ENCODE measurements around the gene KDM1B.
"Not testable (repeated sequence)": the region's sequence is repeated elsewhere in the genome, so short reads cannot be mapped to it uniquely, and the experiment has no call there.

Gene KDM1B

DNA sequence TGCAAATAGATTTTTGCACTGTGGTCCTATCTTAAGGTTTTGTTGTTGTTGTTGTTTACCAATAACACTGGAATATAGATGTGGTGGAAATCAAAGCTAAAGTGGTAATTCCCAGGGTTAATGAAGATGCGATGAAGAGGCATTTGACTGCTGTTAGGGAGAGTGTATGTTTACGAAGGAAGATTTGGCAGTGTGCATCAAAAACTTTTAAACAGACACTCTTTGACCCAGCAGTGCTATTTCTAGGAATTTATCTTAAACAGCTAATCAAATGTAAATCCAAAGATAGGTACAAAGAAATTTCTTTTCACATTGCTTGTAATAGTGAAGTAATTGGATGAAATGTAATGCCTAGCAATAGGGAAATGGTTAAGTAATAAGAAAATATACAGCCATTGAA lies 34.0 kb downstream of the KDM1B start:
- DNase-seq (ENCODE audit: low spot score): no peak

DNA sequence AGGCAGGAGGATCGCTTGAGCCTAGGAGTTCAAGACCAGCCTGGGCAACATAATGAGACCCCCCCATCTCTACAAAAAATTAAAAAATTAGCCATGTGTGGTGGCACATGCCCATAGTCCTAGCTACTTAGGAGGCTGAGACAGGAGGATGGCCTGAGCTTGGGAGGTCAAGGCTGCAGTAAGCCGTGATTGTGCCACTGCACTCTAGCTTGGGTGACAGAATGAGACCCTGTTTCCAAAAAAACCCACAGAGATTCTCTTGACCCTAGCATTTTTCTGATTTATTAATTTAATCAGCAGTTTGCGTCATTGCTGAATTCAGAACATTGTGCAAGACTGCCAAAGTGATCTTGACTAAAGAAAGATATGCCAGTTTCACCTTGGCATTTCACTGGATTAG lies 36.8 kb downstream of the KDM1B start:
- DNase-seq (ENCODE audit: low spot score): no peak

DNA sequence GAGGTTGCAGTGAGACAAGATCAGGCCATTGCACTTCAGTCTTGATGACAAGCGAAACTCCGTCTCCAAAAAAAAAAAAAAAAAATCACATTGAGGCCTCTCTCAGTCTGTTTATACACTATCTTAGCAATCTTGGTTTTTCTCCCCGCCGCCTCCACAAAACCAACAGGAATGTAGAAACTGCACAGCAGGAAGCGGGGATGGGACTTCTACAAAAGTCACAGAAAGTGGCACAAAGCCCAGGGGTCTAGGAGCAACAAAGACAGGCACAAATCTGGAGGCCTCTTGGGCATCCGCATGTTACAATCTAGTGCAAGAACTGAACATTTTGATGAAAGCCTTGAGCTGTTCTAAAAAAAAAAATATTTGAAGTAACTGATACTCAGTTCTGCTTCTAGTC lies 48.6 kb downstream of the KDM1B start:
- no peak for DNase-seq (ENCODE audit: low spot score)

DNA sequence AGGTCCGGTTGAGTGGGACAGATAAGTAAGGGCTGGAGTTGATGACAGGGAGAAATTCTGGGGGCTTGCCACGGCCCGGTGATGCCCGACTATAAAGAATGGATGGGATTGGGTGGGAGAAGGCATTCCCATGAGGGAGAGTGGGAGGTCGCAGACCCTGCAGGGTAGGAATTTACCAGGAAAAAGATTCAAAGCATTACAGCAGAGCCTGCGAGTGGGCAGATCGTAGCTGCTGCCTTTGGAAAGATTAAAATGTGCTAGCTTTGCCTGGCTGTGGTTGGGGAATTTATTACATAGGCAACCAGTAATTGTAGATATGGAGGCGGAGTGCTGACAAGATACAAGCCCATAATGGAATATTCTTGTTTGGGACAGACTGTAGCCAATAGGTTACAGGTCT lies 49.5 kb downstream of the KDM1B start:
- no peak for DNase-seq (ENCODE audit: low spot score)

DNA sequence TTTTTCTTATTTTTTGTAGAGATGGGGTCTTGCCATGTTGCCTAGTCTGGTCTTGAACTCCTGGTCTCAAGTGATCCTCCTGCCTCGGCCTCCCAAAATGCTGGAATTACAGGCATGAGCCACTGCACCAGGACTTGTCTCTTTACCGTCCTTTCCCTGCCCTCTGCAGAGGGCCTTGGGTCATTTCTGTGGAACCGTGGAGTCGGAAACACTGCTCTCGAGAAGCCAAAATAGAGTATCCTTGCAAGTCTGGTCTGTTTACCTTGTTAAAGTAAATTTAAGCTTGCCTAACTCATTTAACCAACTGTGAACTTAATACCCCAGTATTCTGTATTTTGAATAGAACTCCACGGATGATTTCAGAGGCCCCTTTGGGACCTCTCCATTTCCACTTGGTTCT lies 51.4 kb downstream of the KDM1B start:
- no peak for DNase-seq (ENCODE audit: low spot score)

DNA sequence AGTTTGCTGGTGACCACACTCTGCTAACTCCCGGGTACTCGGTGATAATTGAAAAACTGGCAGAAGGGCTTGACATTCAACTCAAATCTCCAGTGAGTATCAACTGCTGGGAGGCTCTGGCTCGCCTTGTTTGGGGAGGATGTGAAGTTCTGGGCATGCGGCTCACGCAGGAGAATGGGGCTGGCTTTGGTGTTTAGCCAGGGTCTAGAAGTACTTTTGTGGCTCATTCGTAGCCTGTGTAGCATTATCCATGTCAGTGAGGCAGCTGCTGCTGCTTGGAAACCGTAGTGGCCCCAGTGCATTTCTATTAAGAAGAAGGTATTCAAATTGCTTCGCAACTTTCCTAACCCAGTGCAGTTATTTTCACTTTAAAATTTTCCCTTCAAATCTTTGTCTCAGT lies 52.2 kb downstream of the KDM1B start:
- peak; percentile 50 for DNase-seq (ENCODE audit: low spot score)

DNA sequence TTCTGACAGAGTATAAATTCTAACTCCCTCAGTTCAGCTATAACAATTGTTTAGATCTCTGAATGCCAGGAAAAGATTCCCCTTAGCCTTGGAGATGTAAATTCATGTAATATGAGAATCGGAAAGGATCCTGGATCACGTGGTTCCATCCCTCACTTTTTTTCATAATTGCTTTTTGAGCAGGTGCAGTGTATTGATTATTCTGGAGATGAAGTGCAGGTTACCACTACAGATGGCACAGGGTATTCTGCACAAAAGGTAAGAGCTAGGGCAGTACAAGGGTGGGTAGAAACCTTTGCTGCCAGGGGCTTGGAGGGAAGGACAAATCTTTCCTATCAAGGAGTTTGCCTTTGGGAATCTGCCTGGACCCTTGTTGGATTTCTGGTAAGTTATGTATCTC lies 52.7 kb downstream of the KDM1B start:
- no peak for DNase-seq (ENCODE audit: low spot score)

DNA sequence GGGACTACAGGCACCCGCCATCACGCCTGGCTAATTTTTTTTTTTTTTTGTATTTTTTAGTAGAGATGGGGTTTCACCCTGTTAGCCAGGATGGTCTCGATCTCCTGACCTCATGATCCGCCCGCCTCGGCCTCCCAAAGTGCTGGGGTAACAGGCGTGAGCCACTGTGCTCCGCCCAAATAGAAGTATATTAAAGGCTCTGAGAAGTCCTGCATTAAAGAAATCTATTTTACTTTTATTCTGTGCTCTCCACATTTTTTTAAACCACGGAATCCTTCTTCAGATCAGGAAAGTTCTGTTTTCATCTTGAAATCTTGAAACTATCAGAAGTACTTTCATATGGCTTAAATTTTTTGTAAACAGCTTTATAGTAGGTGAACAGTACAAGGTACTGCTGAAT lies 53.6 kb downstream of the KDM1B start:
- not testable (repeated sequence) for DNase-seq (ENCODE audit: low spot score)

DNA sequence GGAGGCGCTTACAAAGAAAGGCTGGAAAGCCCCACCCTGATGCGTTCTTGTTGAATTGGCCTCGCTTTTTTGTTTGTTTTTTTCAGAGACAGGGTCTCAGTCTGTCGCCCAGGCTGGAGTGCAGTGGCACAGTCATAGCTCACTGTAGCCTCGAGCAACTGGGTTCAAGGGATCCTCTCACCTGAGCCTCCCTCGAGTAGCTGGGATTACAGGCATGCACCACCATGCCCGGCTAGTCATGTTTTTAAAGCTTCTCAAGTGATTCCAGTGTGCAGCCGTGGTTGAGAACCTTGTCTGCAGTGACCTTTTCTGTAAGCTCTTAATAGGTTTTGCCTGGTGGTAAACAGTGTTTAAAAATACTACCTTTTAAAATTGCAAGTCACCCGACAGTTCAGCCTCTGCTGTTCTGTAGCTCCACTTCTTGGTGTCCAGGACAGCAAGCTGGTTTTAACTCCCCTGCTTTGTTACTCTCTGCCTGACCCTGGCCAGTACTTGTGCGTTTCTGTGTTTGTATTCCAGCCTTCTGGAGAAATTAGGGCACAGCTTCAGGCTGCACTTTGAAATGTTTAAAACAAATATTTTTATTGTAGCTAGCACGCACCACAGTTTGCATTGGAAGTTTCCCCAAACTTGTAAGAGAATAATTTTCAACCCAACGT lies 54.4 kb downstream of the KDM1B start:
- DNase-seq (ENCODE audit: low spot score): peak; percentile 13

DNA sequence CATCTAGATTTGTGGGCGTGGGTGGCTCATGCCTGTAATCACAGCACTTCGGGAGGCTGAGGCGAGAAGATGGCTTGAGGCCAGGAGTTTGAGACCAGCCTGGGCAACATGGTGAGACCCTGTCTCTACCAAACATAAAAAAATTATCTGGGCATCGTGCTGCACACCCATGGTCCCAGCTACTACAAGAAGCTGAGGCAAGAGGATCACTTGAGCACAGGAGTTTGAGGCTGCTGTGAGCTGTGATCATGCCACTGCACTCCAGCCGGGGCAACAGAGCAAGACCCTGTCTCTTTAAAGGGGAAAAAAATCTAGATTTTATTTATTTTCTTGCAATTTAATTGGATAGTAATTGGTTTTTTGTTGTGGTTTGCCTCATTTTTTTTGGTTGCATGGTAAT lies 55.5 kb downstream of the KDM1B start:
- DNase-seq (ENCODE audit: low spot score): no peak

DNA sequence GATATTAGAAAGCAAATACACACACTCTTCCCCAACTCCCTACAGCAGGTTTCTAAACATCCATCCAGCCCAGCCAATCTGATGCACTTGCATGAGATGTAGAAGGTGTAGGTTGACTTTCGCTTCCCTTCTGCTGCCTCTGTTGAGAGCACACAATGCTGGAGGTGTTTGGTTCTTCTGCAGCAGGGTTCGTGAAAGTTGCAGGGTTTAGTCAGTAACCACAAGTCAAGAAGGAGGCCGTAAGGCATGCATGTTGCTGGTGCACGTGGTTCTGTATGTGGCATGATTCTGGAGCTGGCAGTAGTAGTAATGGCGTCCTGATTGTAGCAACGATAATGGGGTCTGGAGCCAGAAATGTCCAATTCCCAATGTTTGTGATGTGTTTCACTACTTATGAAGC lies 56.1 kb downstream of the KDM1B start:
- DNase-seq (ENCODE audit: low spot score): no peak

DNA sequence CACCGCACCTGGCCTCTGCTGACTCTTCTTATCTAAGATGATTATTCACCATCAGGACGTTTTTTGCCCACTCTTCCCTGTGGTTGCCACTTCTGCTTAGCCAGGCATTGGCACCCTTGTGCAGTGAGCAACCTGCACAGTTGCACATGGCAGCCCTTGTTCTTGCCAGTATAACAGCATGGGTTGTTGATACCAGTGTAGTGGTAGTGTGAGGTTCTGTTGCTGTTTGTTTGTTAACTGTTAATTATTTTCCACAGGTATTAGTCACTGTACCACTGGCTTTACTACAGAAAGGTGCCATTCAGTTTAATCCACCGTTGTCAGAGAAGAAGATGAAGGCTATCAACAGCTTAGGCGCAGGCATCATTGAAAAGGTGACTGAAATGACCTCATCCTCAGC lies 57.0 kb downstream of the KDM1B start:
- no peak for DNase-seq (ENCODE audit: low spot score)

DNA sequence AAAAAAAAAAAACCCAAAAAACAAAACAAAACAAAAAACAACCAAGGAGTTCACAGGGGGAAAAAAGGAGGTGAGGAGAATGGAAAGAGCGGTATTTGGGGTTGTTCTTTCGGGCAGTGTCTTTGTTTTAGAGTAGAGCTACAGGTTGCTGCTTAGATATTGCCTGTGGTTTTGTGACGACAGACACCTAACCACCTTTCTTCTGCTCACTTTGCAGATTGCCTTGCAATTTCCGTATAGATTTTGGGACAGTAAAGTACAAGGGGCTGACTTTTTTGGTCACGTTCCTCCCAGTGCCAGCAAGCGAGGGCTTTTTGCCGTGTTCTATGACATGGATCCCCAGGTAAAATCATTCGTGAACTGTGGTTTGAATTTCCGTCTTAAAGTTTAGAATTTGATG lies 58.2 kb downstream of the KDM1B start:
- no peak for DNase-seq (ENCODE audit: low spot score)

DNA sequence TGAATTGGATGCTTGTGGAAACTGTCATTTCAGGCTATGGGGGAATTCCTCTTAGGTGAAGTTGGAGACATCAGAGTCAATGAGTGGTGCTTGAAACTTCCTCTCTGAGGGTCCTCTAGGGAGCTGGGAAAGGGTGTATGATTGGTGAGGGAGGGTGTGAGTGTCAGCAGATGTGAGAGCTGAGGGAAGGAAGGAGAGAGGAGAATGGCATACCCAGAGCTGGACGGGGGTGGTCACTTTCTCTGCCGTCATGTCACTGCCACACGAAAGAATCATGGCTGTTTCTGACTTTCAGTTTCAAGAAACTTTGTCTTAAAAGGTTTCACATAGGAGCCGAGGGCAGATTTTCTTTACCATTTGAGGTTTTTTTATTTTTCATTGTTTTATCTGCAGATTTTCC lies 58.8 kb downstream of the KDM1B start:
- no peak for DNase-seq (ENCODE audit: low spot score)

DNA sequence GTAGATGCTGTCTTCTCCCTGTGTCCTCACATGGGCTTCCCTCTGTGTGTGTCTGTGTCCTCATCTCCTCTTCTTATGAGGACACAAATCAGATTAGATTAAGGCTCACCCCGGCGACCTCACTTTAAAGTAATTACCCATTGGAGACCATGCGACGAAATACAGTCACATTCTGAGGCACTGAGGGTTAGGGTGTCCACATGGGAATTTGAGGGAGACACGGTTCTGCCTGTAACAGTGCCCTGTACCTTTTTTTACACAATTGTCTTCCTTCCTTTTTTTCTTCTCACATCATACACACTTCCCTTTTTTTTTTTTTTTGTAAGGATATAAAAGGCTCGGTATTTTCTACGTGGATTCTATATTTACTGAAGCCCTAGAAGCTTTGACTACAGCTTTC lies 60.2 kb downstream of the KDM1B start:
- DNase-seq (ENCODE audit: low spot score): peak; percentile 16

DNA sequence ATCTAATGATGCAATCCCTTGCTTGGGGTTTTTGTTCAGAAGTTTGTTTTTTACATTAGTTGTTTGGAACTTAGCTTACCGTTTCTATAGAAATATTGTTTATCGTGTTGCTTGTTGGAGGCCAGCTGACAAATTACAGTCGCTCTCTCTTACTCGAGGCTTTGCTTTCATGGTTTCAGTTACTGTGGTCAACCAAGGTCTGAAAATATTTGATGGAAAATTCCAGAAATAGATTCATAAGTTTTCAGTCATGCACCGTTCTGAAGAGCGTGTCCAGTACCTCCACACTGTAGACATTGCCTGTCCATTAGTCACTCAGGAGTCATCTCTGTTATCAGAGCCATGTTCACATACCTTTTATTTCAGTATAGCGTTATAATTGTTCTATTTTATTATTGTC lies 61.2 kb downstream of the KDM1B start:
- DNase-seq (ENCODE audit: low spot score): no peak

DNA sequence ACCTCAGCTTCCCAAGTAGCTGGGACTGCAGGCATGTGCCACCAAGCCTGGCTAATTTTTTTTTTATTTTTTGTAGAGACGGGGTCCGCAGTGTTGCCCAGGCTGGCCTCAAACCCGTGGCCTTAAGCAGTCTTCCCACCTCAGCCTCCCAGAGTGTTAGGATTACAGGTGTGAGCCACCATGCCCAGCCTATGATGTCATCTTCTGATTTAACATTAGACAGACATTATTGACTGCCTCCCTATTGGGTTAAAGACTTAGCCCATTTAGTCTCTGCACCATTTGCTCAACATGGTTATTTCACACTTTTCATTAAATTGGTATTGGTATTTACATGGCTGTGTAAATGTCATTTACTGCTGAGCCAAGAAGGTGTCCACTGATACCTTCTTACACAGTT lies 63.0 kb downstream of the KDM1B start:
- no peak for DNase-seq (ENCODE audit: low spot score)

DNA sequence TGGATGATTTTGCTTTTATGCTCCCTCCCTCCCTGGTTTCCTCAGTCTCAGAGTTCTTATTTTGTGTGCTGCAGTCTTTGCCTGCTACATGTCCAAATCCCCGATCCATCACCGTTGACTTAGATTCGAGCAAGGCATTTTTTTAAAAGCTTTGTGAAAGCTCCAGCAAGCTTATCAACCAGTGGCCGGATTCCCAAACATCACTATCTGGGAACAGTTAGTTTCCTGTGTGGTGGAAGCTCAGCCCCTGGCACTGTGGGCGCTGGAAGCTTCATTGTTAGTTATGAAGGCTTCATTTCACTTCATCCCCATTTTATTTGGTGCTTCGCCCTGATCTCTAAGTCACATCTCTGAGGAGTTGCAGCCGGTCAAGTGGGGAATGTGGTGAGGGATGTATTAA lies 64.4 kb downstream of the KDM1B start:
- peak; percentile 25 for DNase-seq (ENCODE audit: low spot score)

DNA sequence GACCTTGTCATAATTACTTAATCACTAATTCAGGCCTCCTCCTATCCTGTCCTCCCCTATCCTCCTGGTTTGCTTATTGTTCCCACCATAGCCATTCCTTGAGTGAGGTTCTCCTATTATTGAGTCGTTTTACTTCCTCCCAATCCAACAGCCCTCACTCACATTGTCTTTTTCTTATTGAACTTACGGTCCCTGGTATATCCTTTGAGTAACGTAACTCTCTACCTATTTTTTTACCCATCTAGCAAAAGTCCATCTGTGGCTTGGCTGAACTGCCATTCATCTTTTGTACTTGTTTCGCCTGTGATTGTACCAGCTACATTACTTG lies 66.0 kb downstream of the KDM1B start:
- no peak for DNase-seq (ENCODE audit: low spot score)

DNA sequence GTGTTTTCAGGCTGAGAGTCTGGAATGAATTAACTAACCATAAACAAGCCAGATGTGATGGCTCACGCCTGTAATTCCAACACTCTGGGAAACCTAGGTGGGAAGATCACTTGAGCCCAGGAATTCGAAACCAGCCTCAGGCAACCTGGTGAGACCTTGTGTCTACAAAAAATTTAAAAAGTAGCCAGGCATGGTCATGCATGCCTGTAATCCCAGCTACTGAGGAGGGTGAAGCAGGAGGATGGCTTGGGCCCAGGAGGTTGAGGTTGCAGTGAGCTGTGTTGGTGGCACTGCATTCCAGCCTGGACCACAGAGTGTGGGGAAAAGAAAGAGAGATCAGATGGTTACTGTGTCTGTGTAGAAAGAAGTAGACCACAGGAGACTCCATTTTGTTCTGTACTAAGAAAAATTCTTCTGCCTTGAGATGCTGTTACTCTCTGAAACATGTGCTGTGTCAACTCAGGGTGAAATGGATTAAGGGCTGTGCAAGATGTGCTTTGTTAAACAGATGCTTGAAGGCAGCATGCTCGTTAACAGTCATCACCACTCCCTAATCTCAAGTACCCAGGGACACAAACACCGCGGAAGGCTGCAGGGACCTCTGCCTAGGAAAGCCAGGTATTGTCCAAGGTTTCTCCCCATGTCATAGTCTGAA lies 71.4 kb downstream of the KDM1B start:
- not testable (repeated sequence) for DNase-seq (ENCODE audit: low spot score)

DNA sequence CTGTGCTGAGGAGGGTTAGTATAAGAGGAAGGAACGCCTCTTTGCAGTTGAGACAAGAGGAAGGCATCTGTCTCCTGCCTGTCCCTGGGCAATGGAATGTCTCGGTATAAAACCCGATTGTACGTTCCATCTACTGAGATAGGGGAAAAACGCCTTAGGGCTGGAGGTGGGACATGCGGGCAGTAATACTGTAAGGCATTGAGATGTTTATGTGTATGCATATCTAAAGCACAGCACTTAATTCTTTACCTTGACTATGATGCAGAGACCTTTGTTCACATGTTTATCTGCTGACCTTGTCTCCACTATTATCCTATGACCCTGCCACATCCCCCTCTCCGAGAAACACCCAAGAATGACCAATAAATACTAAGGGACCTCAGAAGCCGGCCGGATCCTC lies 71.9 kb downstream of the KDM1B start:
- DNase-seq (ENCODE audit: low spot score): not testable (repeated sequence)

DNA sequence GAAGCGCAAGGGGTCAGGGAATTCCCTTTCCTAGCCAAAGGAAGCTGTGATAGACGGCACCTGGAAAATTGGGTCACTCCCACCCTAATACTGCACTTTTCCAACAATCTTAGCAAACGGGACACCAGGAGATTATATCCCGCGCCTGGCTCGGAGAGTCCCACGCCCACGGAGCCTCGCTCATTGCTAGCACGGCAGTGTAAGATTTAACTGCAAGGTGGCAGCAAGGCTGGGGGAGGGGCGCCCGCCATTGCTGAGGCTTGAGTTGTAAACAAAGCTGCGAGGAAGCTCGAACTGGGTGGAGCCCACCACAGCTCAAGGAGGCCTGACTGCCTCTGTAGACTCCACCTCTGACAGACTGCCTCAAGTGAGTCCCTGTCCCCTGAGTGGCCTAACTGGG lies 73.4 kb downstream of the KDM1B start:
- not testable (repeated sequence) for DNase-seq (ENCODE audit: low spot score)

DNA sequence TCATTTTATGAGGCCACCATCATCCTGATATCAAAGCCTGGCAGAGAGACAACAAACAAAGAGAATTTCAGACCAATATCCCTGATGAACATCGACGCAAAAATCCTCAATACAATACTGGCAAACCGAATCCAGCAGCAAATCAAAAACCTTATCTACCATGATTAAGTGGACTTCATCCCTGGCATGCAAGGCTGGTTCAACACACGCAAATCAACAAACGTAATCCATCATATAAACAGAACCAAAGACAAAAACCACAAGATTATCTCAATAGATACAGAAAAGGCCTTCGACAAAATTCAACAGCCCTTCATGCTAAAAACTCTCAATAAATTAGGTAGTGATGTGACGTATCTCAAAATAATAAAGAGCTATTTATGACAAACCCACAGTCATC lies 76.6 kb downstream of the KDM1B start:
- DNase-seq (ENCODE audit: low spot score): not testable (repeated sequence)

DNA sequence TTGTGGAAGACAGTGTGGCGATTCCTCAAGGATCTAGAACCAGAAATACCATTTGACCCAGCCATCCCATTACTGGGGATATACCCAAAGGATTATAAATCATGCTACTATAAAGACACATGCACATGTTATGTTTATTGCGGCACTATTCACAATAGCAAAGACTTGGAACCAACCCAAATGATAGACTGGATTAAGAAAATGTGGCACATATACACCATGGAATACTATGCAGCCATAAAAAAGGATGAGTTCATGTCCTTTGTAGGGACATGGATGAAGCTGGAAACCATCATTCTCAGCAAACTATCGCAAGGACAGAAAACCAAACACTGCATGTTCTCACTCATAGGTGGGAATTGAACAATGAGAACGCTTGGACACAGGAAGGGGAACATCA lies 78.5 kb downstream of the KDM1B start:
- not testable (repeated sequence) for DNase-seq (ENCODE audit: low spot score)

All from globus pallidus (tissue), 1 donor.